Tracheal epithelial cell (primary cell): ENCODE results near the gene ZNF718. TPM values are rescaled to one million over a fixed set of nuclear protein-coding genes. Genes with fewer than 3 reads are reported as not detected.

Experiments used
- total RNA-seq: library from RNA; depleted of rRNA; stranded (reverse); fragments of >200 nt; gene quantifications from 2 replicates; pipeline ENCODE4 v1.2.1, GENCODE V29; 2014

The ZNF718 gene
- 4.6 and 6.2 TPM in 2 replicates for total RNA-seq

DNA sequence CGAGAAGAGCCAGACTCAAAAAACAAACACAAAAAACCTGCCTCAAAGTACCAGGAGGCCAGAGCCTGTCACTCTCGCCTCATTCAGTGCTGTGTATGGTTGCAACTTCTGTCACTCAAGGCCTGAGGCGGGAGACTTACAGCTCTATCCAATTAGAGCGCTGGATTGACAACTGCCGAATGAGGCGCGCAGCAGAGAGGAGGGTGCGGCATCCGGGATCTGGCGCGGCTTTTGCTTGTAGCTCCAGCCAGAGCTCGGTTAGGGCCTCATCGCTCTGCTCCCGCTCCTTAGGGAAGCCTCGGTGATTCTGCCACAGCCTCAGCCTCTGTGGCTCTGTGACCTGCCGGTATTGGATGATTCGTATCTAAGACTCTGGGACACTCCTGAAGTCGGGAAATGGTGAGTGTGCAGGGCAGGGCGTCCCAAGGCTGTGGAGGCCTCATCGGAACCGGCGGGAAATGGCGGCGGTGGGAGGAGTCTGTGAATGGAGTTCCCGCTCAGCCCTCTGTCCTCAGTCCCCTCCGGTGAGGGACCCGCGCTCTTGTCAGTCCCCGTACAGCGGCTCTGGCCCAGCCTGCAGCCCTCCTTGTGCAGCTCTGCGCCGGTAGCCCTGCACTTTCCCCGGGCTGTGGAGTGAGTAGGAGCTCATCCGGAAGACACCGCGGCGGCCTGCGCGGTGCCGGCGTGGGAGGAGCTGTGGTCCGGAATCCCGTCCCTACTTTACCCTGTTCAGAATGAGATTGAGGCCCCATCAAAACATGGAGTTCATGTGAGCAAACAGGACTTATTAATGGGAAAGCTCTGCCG is at the start of gene ZNF718:
TSS of gene ZNF718 (plus strand) at position 227 of the 807 bp plus-strand sequence. CDS start at position 397, 170 bp downstream.

Other genes with a start within 250 kb of the ZNF718 start
- gene ZNF595, start 71.2 kb upstream of the ZNF718 start, total RNA-seq = 7.7 and 9.2 TPM in 2 replicates
- 0.96 and 1.3 TPM in 2 replicates for gene ZNF732, start 181.0 kb downstream of the ZNF718 start, total RNA-seq
- gene ZNF141, start 213.3 kb downstream of the ZNF718 start, total RNA-seq = 7.7 and 9.4 TPM in 2 replicates